Activated CD4-positive, alpha-beta T cell treated with anti-CD3 and anti-CD28 coated beads for 36 hours (primary cell): Measurements from ENCODE around the gene SDE2. TPM values are rescaled to one million over a fixed set of nuclear protein-coding genes. Genes with fewer than 3 reads are reported as not detected.
"Not testable (repeated sequence)": the region's sequence is repeated elsewhere in the genome, so short reads cannot be mapped to it uniquely, and the experiment has no call there.

ENCODE experiments used
- ATAC-seq: fragments of 200-7000 bp; cut with Tn5 transposase; one replicate; pipeline ENCODE4 v1.10.0; 2021; ENCODE audit warnings: mild to moderate bottlenecking, moderate library complexity
- CTCF ChIA-PET: fragments of 350-600 bp; sonication (Branson Sonifier 250); formaldehyde crosslinking; loops from one replicate; lab custom pipeline; 2021; ENCODE audit warnings: antibody characterized with exemption; lab: Charles Lee
- POLR2A ChIA-PET: fragments of 350-600 bp; sonication (Branson Sonifier 250); formaldehyde crosslinking; loops from one replicate; lab custom pipeline; 2021; ENCODE audit warnings: antibody characterized with exemption, inconsistent platforms; lab: Charles Lee
- DNase-seq: peaks from one replicate; pipeline ENCODE4 v3.0.0-alpha.2; 2020
- H3K27ac Mint-ChIP-seq: one replicate; pipeline ENCODE4 v1.8.0; 2021; ENCODE audit warnings: mixed read lengths
- H3K27me3 Mint-ChIP-seq: one replicate; pipeline ENCODE4 v1.8.0; 2021; ENCODE audit warnings: mixed read lengths
- H3K36me3 Mint-ChIP-seq: one replicate; pipeline ENCODE4 v1.8.0; 2021; ENCODE audit warnings: low read depth, mixed read lengths
- H3K4me1 Mint-ChIP-seq: one replicate; pipeline ENCODE4 v1.8.0; 2021; ENCODE audit warnings: mixed read lengths
- H3K4me3 Mint-ChIP-seq: one replicate; pipeline ENCODE4 v1.8.0; 2021; ENCODE audit warnings: mild to moderate bottlenecking, moderate library complexity, mixed read lengths
- H3K9me3 Mint-ChIP-seq: one replicate; pipeline ENCODE4 v1.8.0; 2021; ENCODE audit warnings: low read depth, mixed read lengths
- intact Hi-C, 2 experiments: fragments of 100-400 bp; cut with DNase I in 1 of 2; cut with micrococcal nuclease in 1 of 2; formaldehyde crosslinking; loops; one replicate each; pipeline versions ENCODE4 v1.14.2 to v1.15.1; 2022 to 2024; cut with DNase I, micrococcal nuclease
- total RNA-seq, 2 experiments: library from RNA; stranded (reverse); gene quantifications; one replicate each; pipeline ENCODE4 v1.2.3, GENCODE V29; 2021

SDE2 gene
- total RNA-seq, 2 experiments from 2014 or later = 13.5 to 15.0 TPM

- H3K4me1 Mint-ChIP-seq = peaks cover 38% of the 10 kb centered on the region
- intact Hi-C loops = no loop called here
- no peaks in the 10 kb centered on the region for H3K27me3 Mint-ChIP-seq
- no peak overlapping the region for H3K27ac Mint-ChIP-seq
- ATAC-seq (no peak), DNase-seq (no peak)
- peaks cover 4% of the 10 kb centered on the region for H3K9me3 Mint-ChIP-seq
- no peak overlapping the region for H3K4me3 Mint-ChIP-seq
- CTCF ChIA-PET = interaction anchor here (1.3 kb wide), 1 partner anchor 58 kb away, joined by 5 read pairs; no protein-coding TSS in a partner anchor
- POLR2A ChIA-PET = no interaction called here
- H3K36me3 Mint-ChIP-seq = peaks cover 2% of the 10 kb centered on the region
Measured at GRCh38 chr1:226006686-226007085, 7.5 kb upstream of the SDE2 start.

DNA sequence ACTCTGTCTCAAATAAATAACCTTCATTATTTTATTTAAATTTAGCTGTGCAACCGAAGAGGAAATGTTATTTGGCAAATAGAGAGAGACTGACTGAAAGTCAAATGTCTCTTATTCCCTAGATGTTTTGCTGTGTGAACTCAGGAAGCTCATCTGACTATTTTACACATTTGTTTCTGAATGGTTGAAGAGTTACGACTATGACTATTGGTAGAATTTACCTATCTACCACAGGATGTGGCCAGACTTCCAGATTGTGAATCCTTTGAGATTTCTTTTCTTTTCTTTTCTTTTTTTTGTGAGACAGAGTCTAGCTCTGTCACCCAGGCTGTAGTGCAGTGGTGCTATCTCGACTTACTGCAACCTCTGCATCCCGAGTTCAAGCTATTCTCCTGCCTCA is 5.3 kb upstream of the SDE2 start:
- peaks cover 4% of the 10 kb centered on the region for H3K9me3 Mint-ChIP-seq
- POLR2A ChIA-PET = no interaction called here
- DNase-seq (no peak), ATAC-seq (no peak)
- H3K27me3 Mint-ChIP-seq = no peaks in the 10 kb centered on the region
- peaks cover 43% of the 10 kb centered on the region for H3K4me1 Mint-ChIP-seq
- H3K27ac Mint-ChIP-seq = peak overlapping the region; percentile 47
- intact Hi-C loops = loop anchor here in 1 of 2 experiments (5.0 kb wide), 1 partner anchor 1572 kb away; the partner anchor contains the start of gene WDR26
- CTCF ChIA-PET = no interaction called here
- H3K36me3 Mint-ChIP-seq = peaks cover 2% of the 10 kb centered on the region
- H3K4me3 Mint-ChIP-seq = no peak overlapping the region

- ChIA-PET CTCF (interaction anchor here (0.6 kb wide), 1 partner anchor 245 kb away, joined by 5 read pairs; no protein-coding TSS in a partner anchor), POLR2A (no interaction called here)
- Mint-ChIP-seq H3K27me3 (no peaks in the 10 kb centered on the region), H3K4me1 (peaks cover 43% of the 10 kb centered on the region), H3K4me3 (no peak overlapping the region), H3K27ac (peak overlapping the region; percentile 78), H3K9me3 (peaks cover 4% of the 10 kb centered on the region), H3K36me3 (peaks cover 4% of the 10 kb centered on the region)
- DNase-seq = no peak
- intact Hi-C loops = loop anchor here in 1 of 2 experiments (5.0 kb wide), 1 partner anchor 1571 kb away; the partner anchor contains the start of gene WDR26
- ATAC-seq = no peak
Measured at GRCh38 chr1:226003502-226004170, 4.5 kb upstream of the SDE2 start.

DNA sequence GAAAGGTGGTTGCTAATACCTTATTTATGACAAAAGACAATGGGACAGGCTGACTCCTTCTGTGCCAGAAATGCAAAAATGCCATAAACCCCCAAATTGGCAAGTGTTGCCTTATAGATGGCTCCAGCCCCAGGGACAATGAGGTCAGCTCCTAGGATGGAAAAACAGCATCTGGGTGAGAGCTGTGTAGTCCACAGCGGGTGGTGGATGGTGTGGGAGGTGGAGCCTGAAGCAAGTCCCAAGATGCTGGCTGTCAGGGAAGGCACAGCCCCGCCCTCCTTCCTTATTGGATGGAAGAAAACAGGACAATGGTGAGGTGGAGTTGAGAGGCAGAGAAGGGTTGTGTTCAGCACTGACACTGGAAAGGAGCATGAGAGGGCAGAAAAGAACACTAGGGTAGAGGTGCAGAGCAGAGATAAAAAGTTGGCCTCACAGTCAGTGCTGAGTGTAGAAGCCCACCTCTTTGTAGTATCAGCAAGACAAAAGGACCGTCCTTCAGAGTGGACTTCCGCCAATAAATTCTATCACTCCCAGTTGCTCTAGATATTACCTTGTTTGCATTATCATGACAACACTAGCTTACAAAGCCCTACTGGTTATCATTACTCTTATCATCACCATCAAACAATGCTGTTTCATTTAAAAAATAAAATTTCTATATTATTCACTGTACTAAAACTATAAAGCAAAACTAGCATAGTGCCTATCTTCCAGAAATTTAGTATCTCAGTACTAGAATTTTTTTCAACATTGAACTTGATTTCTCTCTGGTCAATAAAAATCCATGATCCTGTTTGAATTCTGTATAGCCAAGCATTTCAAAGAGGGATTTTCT is 3.7 kb upstream of the SDE2 start:
- Mint-ChIP-seq H3K27me3 (no peaks in the 10 kb centered on the region), H3K36me3 (peaks cover 4% of the 10 kb centered on the region), H3K9me3 (peaks cover 4% of the 10 kb centered on the region), H3K4me3 (peak overlapping the region; percentile 12), H3K4me1 (peaks cover 47% of the 10 kb centered on the region), H3K27ac (peak overlapping the region; percentile 87)
- ChIA-PET POLR2A (no interaction called here), CTCF (no interaction called here)
- DNase-seq (peak; percentile 65), ATAC-seq (no peak)
- intact Hi-C loops = loop anchor here (1.0 to 5.0 kb wide), 2 partner anchors 60 to 1571 kb away; partner anchors contain the start of gene WDR26 (in 1 of the 2)

DNA sequence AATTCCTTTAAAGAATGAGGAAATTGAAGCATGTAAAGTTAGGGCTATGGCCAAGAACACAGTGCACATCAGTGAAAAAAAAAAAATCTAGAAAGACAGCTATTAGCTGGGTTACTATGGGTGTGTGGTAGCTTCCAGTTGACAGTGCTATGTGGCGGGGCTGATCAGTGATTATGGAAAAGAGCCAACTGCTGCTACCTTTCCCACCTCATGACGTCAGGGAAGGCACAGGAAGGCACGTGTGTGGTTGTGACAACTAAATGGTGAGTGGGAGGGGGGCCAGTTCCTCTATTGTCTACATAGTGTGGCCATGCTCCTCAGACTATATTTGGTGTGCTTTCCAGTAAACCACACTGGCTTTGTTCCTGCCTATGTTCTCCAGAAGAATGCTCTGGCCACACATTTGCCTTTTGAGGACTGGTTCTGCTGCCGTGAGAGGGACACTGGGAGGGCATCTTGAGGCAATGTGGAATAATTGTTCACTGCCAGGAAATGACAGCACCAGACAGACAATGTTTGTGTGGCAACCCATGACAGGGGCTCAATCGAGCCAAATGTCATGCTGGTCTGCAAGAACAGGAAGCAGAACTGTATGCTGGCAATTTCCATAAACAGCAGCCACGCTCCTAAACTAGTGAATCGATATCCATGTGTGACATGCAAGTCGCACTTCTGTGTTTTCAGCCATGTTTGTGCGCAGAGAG is 3.0 kb upstream of the SDE2 start:
- DNase-seq = peak; percentile 71
- ChIA-PET CTCF (interaction anchor here (2.0 kb wide), 1 partner anchor 63 kb away, joined by 7 read pairs; no protein-coding TSS in a partner anchor), POLR2A (interaction anchor here (0.9 to 1.0 kb wide), 2 partner anchors 60 to 68 kb away, joined by 3 to 4 read pairs; partner anchors contain the start of gene H3-3A)
- Mint-ChIP-seq H3K4me1 (peaks cover 53% of the 10 kb centered on the region), H3K36me3 (peaks cover 8% of the 10 kb centered on the region), H3K27ac (peak overlapping the region; percentile 87), H3K4me3 (peak overlapping the region; percentile 12), H3K9me3 (peaks cover 4% of the 10 kb centered on the region), H3K27me3 (no peaks in the 10 kb centered on the region)
- intact Hi-C loops = loop anchor here (1.0 to 5.0 kb wide), 2 partner anchors 61 to 1570 kb away; partner anchors contain the start of gene WDR26 (in 1 of the 2)
- ATAC-seq = peak; percentile 11

DNA sequence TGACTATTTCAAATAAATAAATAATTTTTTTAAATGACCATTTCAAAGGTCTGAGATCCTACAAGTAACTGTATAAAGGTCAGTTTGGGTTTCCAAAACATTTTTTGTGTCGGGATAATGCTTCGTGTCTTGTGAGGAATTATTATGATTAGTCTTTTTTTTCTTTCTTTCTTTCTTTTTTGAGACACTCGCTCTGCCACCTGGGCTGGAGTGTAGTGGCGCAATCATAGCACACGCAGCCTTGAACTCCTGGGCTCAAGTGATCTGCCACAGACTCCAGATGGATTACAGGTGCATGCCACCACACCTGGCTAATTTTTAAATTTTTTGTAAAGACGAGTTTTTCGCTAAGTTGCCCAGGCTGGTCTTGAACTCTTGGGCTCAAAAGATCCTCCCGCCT is 1.9 kb upstream of the SDE2 start:
- peaks cover 10% of the 10 kb centered on the region for H3K36me3 Mint-ChIP-seq
- H3K27ac Mint-ChIP-seq = peak overlapping the region; percentile 98
- intact Hi-C loops = loop anchor here in 1 of 2 experiments (5.0 kb wide), 1 partner anchor 1569 kb away; the partner anchor contains the start of gene WDR26
- H3K4me1 Mint-ChIP-seq = peaks cover 61% of the 10 kb centered on the region
- H3K27me3 Mint-ChIP-seq = no peaks in the 10 kb centered on the region
- DNase-seq = no peak
- CTCF ChIA-PET = interaction anchor here (2.0 kb wide), 1 partner anchor 64 kb away, joined by 7 read pairs; no protein-coding TSS in a partner anchor
- H3K9me3 Mint-ChIP-seq = peaks cover 4% of the 10 kb centered on the region
- POLR2A ChIA-PET = interaction anchor here (0.6 to 2.1 kb wide), 3 partner anchors 54 to 223 kb away, joined by 3 to 17 read pairs (median 4); partner anchors contain the start of gene SRP9
- H3K4me3 Mint-ChIP-seq = no peak overlapping the region
- no peak for ATAC-seq

DNA sequence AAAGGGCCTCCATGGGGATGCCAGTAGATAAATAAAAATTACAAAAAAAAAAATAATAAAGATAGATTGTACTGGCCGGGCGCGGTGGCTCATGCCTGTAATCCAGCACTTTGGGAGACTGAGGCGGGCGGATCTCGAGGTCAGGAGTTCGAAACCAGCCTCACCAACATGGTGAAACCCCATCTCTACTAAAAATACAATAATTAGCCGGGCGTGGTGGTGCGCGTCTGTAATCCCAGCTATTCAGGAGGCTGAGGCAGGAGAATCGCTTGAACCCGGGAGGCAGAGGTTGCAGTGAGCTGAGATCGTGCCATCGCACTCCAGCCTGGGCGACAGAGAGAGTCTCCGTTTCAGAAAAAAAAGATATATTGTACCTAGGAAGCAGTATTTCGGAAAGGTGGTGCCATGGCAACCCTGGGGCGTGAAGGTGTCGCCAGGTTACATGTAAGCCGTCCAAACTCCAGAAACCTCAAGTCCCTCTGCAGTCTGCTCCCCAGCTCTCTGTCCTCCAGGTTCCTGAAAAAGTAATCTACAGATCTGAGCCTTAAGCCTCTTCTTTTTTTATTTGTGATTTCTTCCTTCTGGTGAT is 1.4 kb upstream of the SDE2 start:
- peak; percentile 53 for DNase-seq
- intact Hi-C loops = loop anchor here in 1 of 2 experiments (5.0 kb wide), 1 partner anchor 1568 kb away; the partner anchor contains the start of gene WDR26
- not testable (repeated sequence) for H3K9me3 Mint-ChIP-seq, H3K27me3 Mint-ChIP-seq, ATAC-seq
- peaks cover 66% of the 10 kb centered on the region for H3K4me1 Mint-ChIP-seq
- peak overlapping the region; percentile 89 for H3K4me3 Mint-ChIP-seq
- H3K36me3 Mint-ChIP-seq = peaks cover 13% of the 10 kb centered on the region
- POLR2A ChIA-PET = interaction anchor here (0.6 to 2.1 kb wide), 4 partner anchors 55 to 223 kb away, joined by 4 to 34 read pairs (median 12); partner anchors contain the start of genes H3-3A and SRP9
- H3K27ac Mint-ChIP-seq = peak overlapping the region; percentile 98
- CTCF ChIA-PET = interaction anchor here (1.0 to 2.0 kb wide), 3 partner anchors 61 to 64 kb away, joined by 3 to 7 read pairs (median 6); partner anchors contain the start of gene H3-3A

DNA sequence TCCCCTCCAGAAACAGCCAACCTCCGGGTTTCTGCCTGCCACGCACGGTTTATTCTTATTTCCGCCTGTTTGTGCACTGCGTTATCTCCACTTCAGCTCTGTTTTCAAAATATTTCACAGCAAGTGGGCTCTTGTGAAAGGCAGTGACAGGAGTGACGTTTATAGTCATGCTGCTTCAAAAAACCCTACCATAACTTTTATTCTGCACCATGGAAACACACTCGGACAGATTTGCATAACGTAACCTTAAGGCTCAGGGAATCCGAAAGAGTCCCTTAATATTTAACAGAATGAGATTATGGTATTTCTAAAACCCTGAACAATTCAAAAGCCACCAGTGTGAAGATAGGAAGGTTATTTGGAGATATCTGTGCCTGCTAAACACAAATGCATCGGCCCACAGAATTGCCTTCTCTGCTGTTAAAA is 782 bp upstream of the SDE2 start:
- H3K4me1 Mint-ChIP-seq = peaks cover 68% of the 10 kb centered on the region
- CTCF ChIA-PET = interaction anchor here (0.8 to 1.4 kb wide), 9 partner anchors 9 to 222 kb away, joined by 3 to 8 read pairs (median 5); partner anchors contain the start of genes H3-3A and SRP9
- DNase-seq (no peak), ATAC-seq (peak; percentile 30)
- H3K9me3 Mint-ChIP-seq = peaks cover 4% of the 10 kb centered on the region
- no peaks in the 10 kb centered on the region for H3K27me3 Mint-ChIP-seq
- intact Hi-C loops = loop anchor here (1.0 to 5.0 kb wide), 15 partner anchors 62 to 1568 kb away; partner anchors contain the start of genes ACBD3 (in 2 of the 2), H3-3A (in 2 of the 2), LBR (in 1 of the 2) and LIN9 (in 1 of the 2)
- H3K4me3 Mint-ChIP-seq = peak overlapping the region; percentile 89
- H3K27ac Mint-ChIP-seq = peak overlapping the region; percentile 98
- H3K36me3 Mint-ChIP-seq = peaks cover 18% of the 10 kb centered on the region
- POLR2A ChIA-PET = interaction anchor here (0.6 to 2.1 kb wide), 13 partner anchors 12 to 555 kb away, joined by 3 to 34 read pairs (median 4); partner anchors contain the start of genes H3-3A, LIN9 and SRP9

DNA sequence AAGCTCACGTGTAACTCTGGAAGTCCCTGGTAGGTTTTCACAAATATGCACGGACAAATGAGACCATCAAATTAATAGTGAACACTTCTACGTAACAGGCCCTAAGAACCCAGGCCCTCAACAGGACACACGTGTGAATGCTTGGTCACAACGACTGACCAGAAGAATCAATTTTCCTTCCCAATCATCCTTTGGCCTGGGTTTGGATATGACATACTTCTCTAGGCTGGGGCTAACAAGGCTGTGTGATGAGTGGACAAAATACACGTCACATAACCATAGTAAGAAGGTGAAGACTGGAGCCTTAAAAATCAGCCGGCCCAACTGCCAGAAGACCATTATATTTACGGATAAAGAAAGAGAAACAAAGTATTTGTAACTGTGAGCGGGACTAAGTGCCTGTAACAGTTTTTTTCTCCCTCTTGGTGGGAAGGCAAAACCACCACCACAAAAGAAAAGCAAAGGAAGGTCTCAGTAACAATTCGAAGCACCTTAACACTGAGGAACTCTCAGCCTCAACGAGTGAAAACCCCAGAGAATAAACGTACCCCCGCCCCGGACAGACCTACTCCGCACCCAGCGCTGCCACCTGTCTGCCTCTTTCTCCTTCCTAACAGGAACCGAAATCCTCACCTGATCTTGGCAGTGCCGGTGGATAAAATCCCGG is 450 bp downstream of the SDE2 start:
- DNase-seq = no peak
- intact Hi-C loops = loop anchor here (1.0 to 5.0 kb wide), 15 partner anchors 11 to 570 kb away; partner anchors contain the start of genes ACBD3 (in 2 of the 2), H3-3A (in 2 of the 2), LBR (in 1 of the 2) and LIN9 (in 1 of the 2)
- peak overlapping the region; percentile 100 for H3K27ac Mint-ChIP-seq
- peaks cover 66% of the 10 kb centered on the region for H3K4me1 Mint-ChIP-seq
- ChIA-PET POLR2A (interaction anchor here (0.9 to 2.1 kb wide), 12 partner anchors 11 to 554 kb away, joined by 3 to 34 read pairs (median 4); partner anchors contain the start of genes H3-3A, LIN9 and SRP9), CTCF (interaction anchor here (0.6 to 4.8 kb wide), 8 partner anchors 10 to 221 kb away, joined by 3 to 49 read pairs (median 4); partner anchors contain the start of gene SRP9)
- H3K4me3 Mint-ChIP-seq = peak overlapping the region; percentile 89
- H3K36me3 Mint-ChIP-seq = peaks cover 26% of the 10 kb centered on the region
- peaks cover 4% of the 10 kb centered on the region for H3K9me3 Mint-ChIP-seq
- H3K27me3 Mint-ChIP-seq = no peaks in the 10 kb centered on the region
- peak; percentile 5 for ATAC-seq
